K562 (cell line): ENCODE results near the gene ACADSB.

ENCODE experiments used
- E2F6 ChIP-seq, 2 experiments: IDR thresholded peaks; 2 replicates each; pipeline ENCODE4 v1.6.1; 2011; ENCODE audit warnings: borderline replicate concordance in 1 of 2, control low read depth in 1 of 2, low read depth in 1 of 2, low read length in 1 of 2, mild to moderate bottlenecking in 1 of 2, mixed read lengths in 1 of 2, moderate library complexity in 1 of 2; ENCODE audit not compliant: insufficient read depth in 1 of 2, insufficient read length in 1 of 2, poor library complexity in 1 of 2, severe bottlenecking in 1 of 2; ENCODE audit errors: extremely low read depth in 1 of 2
- NCOA1 ChIP-seq: fragments of 450-650 bp; IDR thresholded peaks from 2 replicates; pipeline ENCODE4 v1.6.1; 2016; ENCODE audit warnings: low read depth
- SLC30A9 ChIP-seq: fragments of 250-450 bp; sonication (Bioruptor Pico); IDR thresholded peaks from 2 replicates; pipeline ENCODE4 v1.8.0; 2022; ENCODE audit warnings: mild to moderate bottlenecking, moderate library complexity
- TF ChIP-seq, protein P1 (sequence below): sonication (generic); formaldehyde crosslinking; IDR thresholded peaks from 2 replicates; pipeline ENCODE4 v1.8.1; 2023; ENCODE audit warnings: mild to moderate bottlenecking, missing genetic modification reagents, moderate library complexity
- TF ChIP-seq, protein P2 (sequence below), 2 experiments: fragments of 450-650 bp in 1 of 2; sonication (generic) in 1 of 2; formaldehyde crosslinking in 1 of 2; IDR thresholded peaks; 2 replicates each; pipeline versions ENCODE4 v1.7.1 to v1.9.0; 2016 to 2022; ENCODE audit warnings: inconsistent platforms in 1 of 2, mild to moderate bottlenecking in 1 of 2, missing genetic modification reagents in 1 of 2

- TF ChIP-seq NCOA1: no peak
- TF ChIP-seq, protein P1, sequence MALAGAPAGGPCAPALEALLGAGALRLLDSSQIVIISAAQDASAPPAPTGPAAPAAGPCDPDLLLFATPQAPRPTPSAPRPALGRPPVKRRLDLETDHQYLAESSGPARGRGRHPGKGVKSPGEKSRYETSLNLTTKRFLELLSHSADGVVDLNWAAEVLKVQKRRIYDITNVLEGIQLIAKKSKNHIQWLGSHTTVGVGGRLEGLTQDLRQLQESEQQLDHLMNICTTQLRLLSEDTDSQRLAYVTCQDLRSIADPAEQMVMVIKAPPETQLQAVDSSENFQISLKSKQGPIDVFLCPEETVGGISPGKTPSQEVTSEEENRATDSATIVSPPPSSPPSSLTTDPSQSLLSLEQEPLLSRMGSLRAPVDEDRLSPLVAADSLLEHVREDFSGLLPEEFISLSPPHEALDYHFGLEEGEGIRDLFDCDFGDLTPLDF (CRISPR knock-in tag): no peak
- TF ChIP-seq, protein P2, sequence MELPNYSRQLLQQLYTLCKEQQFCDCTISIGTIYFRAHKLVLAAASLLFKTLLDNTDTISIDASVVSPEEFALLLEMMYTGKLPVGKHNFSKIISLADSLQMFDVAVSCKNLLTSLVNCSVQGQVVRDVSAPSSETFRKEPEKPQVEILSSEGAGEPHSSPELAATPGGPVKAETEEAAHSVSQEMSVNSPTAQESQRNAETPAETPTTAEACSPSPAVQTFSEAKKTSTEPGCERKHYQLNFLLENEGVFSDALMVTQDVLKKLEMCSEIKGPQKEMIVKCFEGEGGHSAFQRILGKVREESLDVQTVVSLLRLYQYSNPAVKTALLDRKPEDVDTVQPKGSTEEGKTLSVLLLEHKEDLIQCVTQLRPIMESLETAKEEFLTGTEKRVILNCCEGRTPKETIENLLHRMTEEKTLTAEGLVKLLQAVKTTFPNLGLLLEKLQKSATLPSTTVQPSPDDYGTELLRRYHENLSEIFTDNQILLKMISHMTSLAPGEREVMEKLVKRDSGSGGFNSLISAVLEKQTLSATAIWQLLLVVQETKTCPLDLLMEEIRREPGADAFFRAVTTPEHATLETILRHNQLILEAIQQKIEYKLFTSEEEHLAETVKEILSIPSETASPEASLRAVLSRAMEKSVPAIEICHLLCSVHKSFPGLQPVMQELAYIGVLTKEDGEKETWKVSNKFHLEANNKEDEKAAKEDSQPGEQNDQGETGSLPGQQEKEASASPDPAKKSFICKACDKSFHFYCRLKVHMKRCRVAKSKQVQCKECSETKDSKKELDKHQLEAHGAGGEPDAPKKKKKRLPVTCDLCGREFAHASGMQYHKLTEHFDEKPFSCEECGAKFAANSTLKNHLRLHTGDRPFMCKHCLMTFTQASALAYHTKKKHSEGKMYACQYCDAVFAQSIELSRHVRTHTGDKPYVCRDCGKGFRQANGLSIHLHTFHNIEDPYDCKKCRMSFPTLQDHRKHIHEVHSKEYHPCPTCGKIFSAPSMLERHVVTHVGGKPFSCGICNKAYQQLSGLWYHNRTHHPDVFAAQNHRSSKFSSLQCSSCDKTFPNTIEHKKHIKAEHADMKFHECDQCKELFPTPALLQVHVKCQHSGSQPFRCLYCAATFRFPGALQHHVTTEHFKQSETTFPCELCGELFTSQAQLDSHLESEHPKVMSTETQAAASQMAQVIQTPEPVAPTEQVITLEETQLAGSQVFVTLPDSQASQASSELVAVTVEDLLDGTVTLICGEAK (IDR thresholded peaks at IDR 0.05): no peak
- TF ChIP-seq, protein P2 (CRISPR knock-in tag; IDR thresholded peaks at IDR 0.05): no peak
- TF ChIP-seq E2F6 (IDR thresholded peaks at IDR 0.05; ENCODE audit: borderline replicate concordance in 1 of 2, extremely low read depth in 1 of 2, insufficient read depth in 1 of 2, insufficient read length in 1 of 2, low read depth in 1 of 2, low read length in 1 of 2, poor library complexity in 1 of 2, severe bottlenecking in 1 of 2): no peak
- TF ChIP-seq SLC30A9: no peak
These were observed 22.3 kb downstream of the ACADSB start for GRCh38 chr10:123031124-123031523.
